Hippocampal formation (tissue), 2 donors: ENCODE results near the gene CDR2L.
"Not testable (repeated sequence)": the region's sequence is repeated elsewhere in the genome, so short reads cannot be mapped to it uniquely, and the experiment has no call there.

Experiments
- DNase-seq, 2 donors: peaks; one replicate each; lab custom pipeline; 2025; lab: John Stamatoyannopoulos, UW

The CDR2L gene

GRCh38 chr17:75043789-75044188 lies 56.4 kb downstream of the CDR2L start:
- DNase-seq, result not testable (repeated sequence)

GRCh38 chr17:75044716-75045115 lies 57.3 kb downstream of the CDR2L start:
- DNase-seq, result no peak

DNA sequence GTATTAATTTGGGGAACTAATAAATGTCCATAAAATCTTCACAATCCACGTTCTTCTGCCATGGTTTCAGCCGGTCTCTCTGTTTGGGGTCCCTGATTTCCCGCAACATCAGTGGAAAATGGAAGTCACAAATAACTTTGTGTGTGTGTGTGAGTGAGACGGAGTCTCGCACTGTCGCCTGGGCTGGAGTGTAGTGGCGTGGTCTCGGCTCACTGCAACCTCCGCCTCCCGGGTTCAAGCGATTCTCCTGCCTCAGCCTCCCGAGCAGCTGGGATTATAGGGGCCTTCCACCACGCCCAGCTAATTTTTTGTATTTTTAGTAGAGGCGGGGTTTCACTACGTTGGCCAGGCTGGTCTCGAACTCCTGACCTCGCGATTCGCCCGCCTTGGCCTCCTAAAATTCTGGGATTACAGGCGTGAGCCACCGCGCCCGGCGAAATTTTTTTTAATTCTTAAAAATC lies 58.5 kb downstream of the CDR2L start:
- DNase-seq, result not testable (repeated sequence)

DNA sequence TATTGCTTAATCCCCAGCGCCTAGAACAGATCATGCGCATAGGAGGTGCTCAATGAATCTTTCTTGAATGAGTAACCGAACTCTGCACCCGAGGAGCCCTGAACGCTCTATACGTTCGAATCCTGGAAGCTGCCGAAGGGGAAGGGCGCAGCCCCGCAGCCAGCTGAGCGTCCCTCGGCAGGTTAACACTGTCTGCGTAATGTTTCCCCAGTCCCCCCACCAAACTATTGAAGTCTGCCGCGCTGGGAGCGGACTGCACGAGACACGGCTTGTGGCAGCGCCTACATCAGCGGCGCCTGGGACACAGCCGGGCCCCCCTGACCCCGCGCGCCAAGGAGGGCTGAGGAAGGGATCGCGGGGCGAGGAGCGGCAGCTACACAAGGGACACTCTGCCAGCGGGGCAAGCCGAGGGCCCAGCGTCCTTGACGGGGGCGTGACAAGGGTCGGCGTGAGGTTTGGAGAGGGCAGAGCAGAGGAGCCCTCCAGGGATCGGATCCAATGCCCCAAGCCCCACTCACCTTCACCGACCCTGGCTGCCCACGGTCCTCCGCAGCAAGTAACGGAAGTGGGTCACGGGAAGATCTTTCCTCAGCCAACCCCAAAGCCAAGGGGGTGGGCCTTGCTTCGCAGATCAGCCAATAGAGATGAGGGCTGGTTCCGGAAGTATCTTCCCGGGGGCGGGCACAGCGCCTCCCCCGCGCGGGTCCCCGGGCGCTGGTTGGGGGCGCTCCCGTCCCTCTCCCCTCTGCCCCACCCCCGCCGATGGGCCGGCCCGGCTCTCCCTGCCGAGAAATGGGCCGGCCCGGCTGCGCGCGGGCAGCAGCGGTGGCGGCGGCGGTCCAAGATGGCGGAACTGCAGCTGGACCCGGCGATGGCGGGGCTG lies 59.2 kb downstream of the CDR2L start, which contains the start of the genes ATP5PD and KCTD2:
TSS of gene ATP5PD (minus strand) at position 563 of the 883 bp plus-strand sequence. CDS start 4,319 bp downstream, outside the sequence.
TSS of gene KCTD2 (plus strand) at position 819 of the 883 bp plus-strand sequence. CDS start at position 845, 26 bp downstream.
- peak; percentile 97 for DNase-seq

DNA sequence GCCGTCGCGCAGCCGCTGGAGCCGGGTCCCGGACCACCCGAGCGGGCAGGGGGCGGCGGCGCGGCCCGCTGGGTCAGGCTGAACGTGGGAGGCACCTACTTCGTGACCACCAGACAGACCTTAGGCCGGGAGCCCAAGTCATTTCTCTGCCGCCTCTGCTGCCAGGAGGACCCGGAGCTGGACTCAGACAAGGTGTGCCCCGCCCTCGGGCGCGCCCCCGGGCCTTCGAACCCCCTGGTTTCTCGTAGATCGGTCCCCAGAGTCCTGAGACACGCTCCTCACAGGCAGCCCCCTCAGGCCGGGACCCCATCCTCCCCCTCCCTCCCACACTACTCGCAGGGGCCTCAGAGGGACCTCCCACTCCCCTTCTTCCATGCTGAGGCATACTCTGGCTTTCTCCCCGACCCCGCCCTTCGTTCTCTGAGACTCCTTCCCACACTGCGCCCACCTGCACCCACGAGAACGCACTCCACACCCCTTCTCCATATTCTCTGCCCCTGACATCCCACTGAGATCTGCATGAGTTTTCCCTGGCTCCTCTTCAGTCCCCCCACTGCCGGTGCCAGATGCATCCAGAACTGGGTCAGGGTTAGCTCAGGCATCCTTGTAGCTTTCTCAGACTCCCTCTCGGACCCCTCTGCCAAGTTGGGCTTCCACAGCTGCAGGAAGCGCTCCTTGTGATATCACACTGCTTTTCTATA lies 60.1 kb downstream of the CDR2L start:
- no peak for DNase-seq

DNA sequence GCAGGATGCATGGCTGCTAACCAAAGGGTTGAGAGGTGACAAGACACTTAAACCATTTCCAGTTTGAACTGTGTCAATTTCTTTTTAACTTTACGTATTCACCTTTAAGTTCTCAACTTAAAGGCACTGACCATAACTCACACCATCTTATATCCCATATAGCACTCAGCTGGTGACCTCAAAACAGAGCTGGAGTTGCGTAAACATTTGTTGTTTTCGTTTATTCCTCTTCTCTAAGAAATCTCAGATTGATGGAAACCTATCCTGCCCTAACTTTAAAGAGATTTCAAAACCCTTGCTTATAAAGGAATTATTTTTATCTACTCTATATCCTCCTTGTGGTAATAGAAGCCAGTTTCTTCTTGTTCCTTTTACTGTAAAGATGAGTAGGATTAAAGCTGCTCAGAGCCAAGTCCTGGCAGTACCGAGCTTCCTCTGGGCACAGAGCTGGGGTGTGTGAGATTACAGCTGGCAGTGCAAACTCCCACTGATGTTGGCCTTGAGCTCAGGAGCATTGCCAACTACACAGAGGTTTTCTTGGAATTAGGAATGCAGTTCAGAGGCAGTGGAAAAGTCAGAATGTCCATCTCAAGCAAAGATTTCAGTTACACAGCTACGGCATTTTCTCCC lies 60.9 kb downstream of the CDR2L start:
- no peak for DNase-seq

GRCh38 chr17:75049057-75049456 lies 61.6 kb downstream of the CDR2L start:
- no peak for DNase-seq

DNA sequence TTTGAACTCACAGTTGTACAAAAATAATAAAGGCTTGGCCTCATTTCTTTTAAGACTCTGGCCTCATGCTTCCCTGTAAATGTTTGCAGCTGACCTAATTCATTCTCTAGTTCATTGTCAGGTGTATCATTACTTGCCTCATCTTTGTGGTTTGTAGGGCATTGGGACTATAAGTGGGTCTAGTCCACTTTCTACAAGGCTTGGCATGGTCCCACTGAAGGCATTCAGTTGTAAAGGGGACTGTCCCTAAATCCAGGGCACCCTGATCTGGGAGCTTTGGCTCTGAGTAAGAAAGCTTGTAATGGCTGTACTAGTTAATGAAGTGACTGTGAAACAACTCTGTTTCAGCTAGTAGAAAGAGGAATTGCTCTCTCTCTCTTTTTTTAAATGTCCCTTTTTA lies 62.3 kb downstream of the CDR2L start:
- no peak for DNase-seq

GRCh38 chr17:75051941-75052340 lies 64.5 kb downstream of the CDR2L start:
- no peak for DNase-seq
